PC-9 (cell line): ENCODE measurements around the gene LCTL. TPM values are rescaled to one million over a fixed set of nuclear protein-coding genes. Genes with fewer than 3 reads are reported as not detected.

Source experiments
- BruUV-seq: library from RNA; stranded (reverse); fragments of 400-500 nt; replicated peaks from 2 replicates; lab custom pipeline; 2021; lab: Mats Ljungman, UMichigan
- CTCF ChIA-PET: fragments of 300-600 bp; sonication (Branson Sonifier 250); formaldehyde crosslinking; loops from one replicate; lab custom pipeline; 2022; ENCODE audit warnings: antibody characterized with exemption; lab: Charles Lee
- POLR2A ChIA-PET: fragments of 300-600 bp; sonication (Branson Sonifier 250); formaldehyde crosslinking; loops from one replicate; lab custom pipeline; 2022; ENCODE audit warnings: antibody characterized with exemption; ENCODE audit not compliant: unreplicated experiment; lab: Charles Lee
- DNase-seq, 2 experiments: peaks; one replicate each; pipeline versions ENCODE4 v3.0.0 to v3.0.0-alpha.2; 2015 to 2022; ENCODE audit warnings: mixed read lengths in 1 of 2
- H2AFZ ChIP-seq: fragments of 200-600 bp; sonication (generic); 2 replicates; pipeline ENCODE4 v1.8.1; 2017; ENCODE audit warnings: antibody characterized with exemption
- H3F3A ChIP-seq: fragments of 200-600 bp; sonication (generic); 2 replicates; pipeline ENCODE4 v1.8.1; 2017; ENCODE audit warnings: antibody characterized with exemption, mild to moderate bottlenecking, low read depth; ENCODE audit not compliant: insufficient read depth
- H3K27ac ChIP-seq: fragments of 200-600 bp; sonication (generic); 2 replicates; pipeline ENCODE4 v1.6.1; 2016; ENCODE audit warnings: mixed run types
- H3K27me3 ChIP-seq: fragments of 200-600 bp; sonication (generic); 2 replicates; pipeline ENCODE4 v1.6.1; 2016; ENCODE audit warnings: low read depth, mixed run types; ENCODE audit not compliant: insufficient read depth
- H3K36me3 ChIP-seq: fragments of 200-600 bp; sonication (generic); 2 replicates; pipeline ENCODE4 v1.6.1; 2016; ENCODE audit warnings: low read depth, mixed run types
- H3K4me1 ChIP-seq: fragments of 200-600 bp; sonication (generic); replicated peaks from 2 replicates; pipeline ENCODE4 v1.6.1; 2016; ENCODE audit warnings: mixed run types; ENCODE audit not compliant: insufficient read depth
- H3K4me2 ChIP-seq: fragments of 200-600 bp; sonication (generic); 2 replicates; pipeline ENCODE4 v1.6.1; 2017; ENCODE audit warnings: mixed run types
- H3K4me3 ChIP-seq: fragments of 200-600 bp; sonication (generic); 2 replicates; pipeline ENCODE4 v1.6.1; 2016; ENCODE audit warnings: mixed run types
- H3K79me2 ChIP-seq: fragments of 200-600 bp; sonication (generic); 2 replicates; pipeline ENCODE4 v1.6.1; 2017; ENCODE audit warnings: low read depth, mixed run types
- H3K9me2 ChIP-seq: fragments of 200-600 bp; sonication (generic); 2 replicates; pipeline ENCODE4 v1.8.1; 2017; ENCODE audit warnings: mild to moderate bottlenecking; ENCODE audit not compliant: insufficient read depth
- H3K9me3 ChIP-seq: fragments of 200-600 bp; sonication (generic); 2 replicates; pipeline ENCODE4 v1.8.1; 2016; ENCODE audit warnings: low read depth; ENCODE audit not compliant: insufficient read depth
- H4K20me1 ChIP-seq: fragments of 200-600 bp; sonication (generic); 2 replicates; pipeline ENCODE4 v1.8.1; 2017; ENCODE audit not compliant: insufficient read depth
- CTCF ChIP-seq: fragments of 200-600 bp; sonication (generic); conservative IDR thresholded peaks from 2 replicates; pipeline ENCODE4 v1.6.1; 2017; ENCODE audit warnings: mixed run types, antibody characterized with exemption, mild to moderate bottlenecking, moderate library complexity
- EZH2 ChIP-seq: fragments of 200-600 bp; sonication (generic); IDR thresholded peaks from 2 replicates; pipeline ENCODE4 v1.8.0; 2017; ENCODE audit warnings: antibody characterized with exemption, low read depth
- intact Hi-C: fragments of 100-400 bp; cut with micrococcal nuclease; formaldehyde crosslinking; loops from one replicate; pipeline ENCODE4 v1.10.0; 2022; ENCODE audit not compliant: unreplicated experiment
- total RNA-seq: library from RNA; stranded (reverse); gene quantifications from 2 replicates; pipeline ENCODE4 v1.2.3, GENCODE V29; 2021

Gene LCTL
- total RNA-seq, 1 experiment from 2014 or later: not detected

- ChIA-PET POLR2A (no interaction called here), CTCF (no interaction called here)
- TF ChIP-seq EZH2 (no peak), CTCF (no peak)
These were observed 20.5 kb downstream of the LCTL start for GRCh38 chr15:66545255-66545654.

GRCh38 chr15:66542896-66543295 lies 22.9 kb downstream of the LCTL start:
- DNase-seq: no peak
- H3K9me2 ChIP-seq: no peaks in the 10 kb centered on the region
- no peak overlapping the region for H2AFZ ChIP-seq
- no peak overlapping the region for H3K27ac ChIP-seq
- no peaks in the 10 kb centered on the region for H3K9me3 ChIP-seq
- H3K79me2 ChIP-seq: no peaks in the 10 kb centered on the region
- no TSS peak for BruUV-seq
- no peaks in the 10 kb centered on the region for H3K27me3 ChIP-seq
- intact Hi-C loops: no loop called here
- TF ChIP-seq EZH2 (no peak), CTCF (no peak)
- H3K36me3 ChIP-seq: no peaks in the 10 kb centered on the region
- H3F3A ChIP-seq: no peaks in the 10 kb centered on the region
- H3K4me1 ChIP-seq: no peaks in the 10 kb centered on the region
- ChIA-PET CTCF (no interaction called here), POLR2A (no interaction called here)
- H3K4me2 ChIP-seq: no peak overlapping the region
- no peak overlapping the region for H3K4me3 ChIP-seq
- H4K20me1 ChIP-seq: no peaks in the 10 kb centered on the region

More at GRCh38 chr15:66545255-66545654, 20.5 kb downstream of the LCTL start:
- Histone ChIP-seq H3K4me3 (no peak overlapping the region), H3K27me3 (no peaks in the 10 kb centered on the region), H3F3A (no peaks in the 10 kb centered on the region; the same call in 1 of the 2 replicates), H3K79me2 (no peaks in the 10 kb centered on the region), H3K27ac (no peak overlapping the region), H3K9me3 (no peaks in the 10 kb centered on the region), H3K4me1 (no peaks in the 10 kb centered on the region), H4K20me1 (no peaks in the 10 kb centered on the region), H2AFZ (no peak overlapping the region), H3K4me2 (no peak overlapping the region), H3K36me3 (no peaks in the 10 kb centered on the region), H3K9me2 (no peaks in the 10 kb centered on the region)
- intact Hi-C loops: no loop called here
- DNase-seq: no peak
- no TSS peak for BruUV-seq

GRCh38 chr15:66535056-66535455 lies 30.7 kb downstream of the LCTL start:
- ChIA-PET POLR2A (no interaction called here), CTCF (interaction anchor here (0.6 kb wide), 1 partner anchor 43 kb away, joined by 6 read pairs; no protein-coding TSS in a partner anchor)
- Histone ChIP-seq H3F3A (no peaks in the 10 kb centered on the region), H4K20me1 (no peaks in the 10 kb centered on the region), H3K36me3 (no peaks in the 10 kb centered on the region), H3K79me2 (no peaks in the 10 kb centered on the region), H3K4me2 (no peak overlapping the region), H3K9me3 (no peaks in the 10 kb centered on the region), H3K9me2 (no peaks in the 10 kb centered on the region), H3K27me3 (no peaks in the 10 kb centered on the region), H3K4me1 (no peaks in the 10 kb centered on the region), H3K27ac (no peak overlapping the region), H3K4me3 (no peak overlapping the region), H2AFZ (no peak overlapping the region)
- BruUV-seq: no TSS peak
- DNase-seq: no peak
- intact Hi-C loops: no loop called here
- TF ChIP-seq EZH2 (no peak), CTCF (no peak)
